Activated B cell treated with CpG ODN at 0.5 μM for 24 hours (primary cell): ENCODE measurements around the gene LRRC1. TPM values are rescaled to one million over a fixed set of nuclear protein-coding genes. Genes with fewer than 3 reads are reported as not detected.

ENCODE experiments used
- ATAC-seq: fragments of 200-7000 bp; cut with Tn5 transposase; one replicate; pipeline ENCODE4 v1.10.0; 2021; ENCODE audit warnings: low read depth, mild to moderate bottlenecking, moderate library complexity
- CTCF ChIA-PET: fragments of 350-600 bp; sonication (Branson Sonifier 250); formaldehyde crosslinking; loops from one replicate; lab custom pipeline; 2021; ENCODE audit warnings: antibody characterized with exemption; lab: Charles Lee
- POLR2A ChIA-PET: fragments of 350-600 bp; sonication (Branson Sonifier 250); formaldehyde crosslinking; loops from one replicate; lab custom pipeline; 2021; ENCODE audit warnings: antibody characterized with exemption; lab: Charles Lee
- DNase-seq: peaks from one replicate; pipeline ENCODE4 v3.0.0; 2022
- H3K27ac Mint-ChIP-seq: one replicate; pipeline ENCODE4 v1.8.0; 2020; ENCODE audit warnings: mixed read lengths
- H3K27me3 Mint-ChIP-seq: one replicate; pipeline ENCODE4 v1.8.0; 2021; ENCODE audit warnings: mixed read lengths
- H3K36me3 Mint-ChIP-seq: one replicate; pipeline ENCODE4 v1.8.0; 2021; ENCODE audit warnings: low read depth, mixed read lengths
- H3K4me1 Mint-ChIP-seq: one replicate; pipeline ENCODE4 v1.8.0; 2021; ENCODE audit warnings: mixed read lengths
- H3K4me3 Mint-ChIP-seq: one replicate; pipeline ENCODE4 v1.8.0; 2020; ENCODE audit warnings: mild to moderate bottlenecking, mixed read lengths
- H3K9me3 Mint-ChIP-seq: one replicate; pipeline ENCODE4 v1.8.0; 2020; ENCODE audit warnings: mixed read lengths
- intact Hi-C: fragments of 100-400 bp; cut with micrococcal nuclease; formaldehyde crosslinking; loops from one replicate; pipeline ENCODE4 v1.15.1; 2024
- total RNA-seq: library from RNA; stranded (reverse); gene quantifications from 2 replicates; pipeline ENCODE4 v1.2.3, GENCODE V29; 2022
- TF ChIP-seq, protein P1 (sequence below): fragments of 200-600 bp; IDR thresholded peaks from one replicate; pipeline ENCODE4 v1.8.0; 2022; ENCODE audit warnings: antibody characterized with exemption, mild to moderate bottlenecking

The LRRC1 gene
- total RNA-seq, 1 donor from 2014 or later = 4.7 TPM

DNA sequence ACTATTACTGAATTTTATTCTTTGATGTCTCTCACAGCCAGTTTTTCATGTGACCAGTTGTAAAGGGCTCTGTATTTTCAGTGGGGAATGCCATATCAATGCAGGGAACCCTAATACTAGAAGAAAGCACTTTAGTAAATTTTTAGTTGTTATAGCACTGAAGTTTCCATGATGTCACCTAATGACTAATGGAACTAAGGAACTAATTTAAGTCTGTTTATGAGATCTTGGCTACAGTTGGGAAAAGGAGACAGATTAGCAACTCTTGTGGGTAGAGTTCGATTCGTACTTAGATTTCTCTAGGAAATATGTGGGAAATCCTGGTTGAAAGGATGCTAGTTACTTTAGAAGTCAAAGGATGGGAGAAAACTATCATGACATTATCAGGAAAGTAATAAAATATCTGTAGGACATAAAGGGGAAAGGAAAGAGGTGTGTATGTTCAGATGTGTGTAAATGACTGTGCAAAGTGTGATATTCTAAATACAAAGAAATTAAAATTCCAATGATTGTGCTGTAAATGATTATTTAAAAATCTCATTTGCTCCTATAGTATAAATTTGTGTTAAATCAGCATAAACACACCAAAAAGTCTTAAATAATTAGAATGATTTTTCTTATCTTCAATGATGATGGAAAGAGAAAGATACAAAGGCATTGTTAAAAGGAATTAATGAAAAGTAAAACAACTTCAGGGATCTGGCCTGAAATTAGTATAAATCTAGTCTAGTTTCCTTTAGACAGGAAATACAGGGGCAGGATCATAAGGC, 103.4 kb downstream of the LRRC1 start:
- CTCF ChIA-PET = no interaction called here
- Mint-ChIP-seq H3K4me1 (peaks cover 3% of the 10 kb centered on the region), H3K27me3 (no peaks in the 10 kb centered on the region), H3K9me3 (peaks cover 2% of the 10 kb centered on the region), H3K36me3 (peaks cover 47% of the 10 kb centered on the region), H3K4me3 (no peak overlapping the region), H3K27ac (no peak overlapping the region)
- ATAC-seq (no peak), DNase-seq (no peak)
- intact Hi-C loops = no loop called here
- POLR2A ChIA-PET = no interaction called here
- TF ChIP-seq, protein P1, sequence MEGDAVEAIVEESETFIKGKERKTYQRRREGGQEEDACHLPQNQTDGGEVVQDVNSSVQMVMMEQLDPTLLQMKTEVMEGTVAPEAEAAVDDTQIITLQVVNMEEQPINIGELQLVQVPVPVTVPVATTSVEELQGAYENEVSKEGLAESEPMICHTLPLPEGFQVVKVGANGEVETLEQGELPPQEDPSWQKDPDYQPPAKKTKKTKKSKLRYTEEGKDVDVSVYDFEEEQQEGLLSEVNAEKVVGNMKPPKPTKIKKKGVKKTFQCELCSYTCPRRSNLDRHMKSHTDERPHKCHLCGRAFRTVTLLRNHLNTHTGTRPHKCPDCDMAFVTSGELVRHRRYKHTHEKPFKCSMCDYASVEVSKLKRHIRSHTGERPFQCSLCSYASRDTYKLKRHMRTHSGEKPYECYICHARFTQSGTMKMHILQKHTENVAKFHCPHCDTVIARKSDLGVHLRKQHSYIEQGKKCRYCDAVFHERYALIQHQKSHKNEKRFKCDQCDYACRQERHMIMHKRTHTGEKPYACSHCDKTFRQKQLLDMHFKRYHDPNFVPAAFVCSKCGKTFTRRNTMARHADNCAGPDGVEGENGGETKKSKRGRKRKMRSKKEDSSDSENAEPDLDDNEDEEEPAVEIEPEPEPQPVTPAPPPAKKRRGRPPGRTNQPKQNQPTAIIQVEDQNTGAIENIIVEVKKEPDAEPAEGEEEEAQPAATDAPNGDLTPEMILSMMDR = no peak

DNA sequence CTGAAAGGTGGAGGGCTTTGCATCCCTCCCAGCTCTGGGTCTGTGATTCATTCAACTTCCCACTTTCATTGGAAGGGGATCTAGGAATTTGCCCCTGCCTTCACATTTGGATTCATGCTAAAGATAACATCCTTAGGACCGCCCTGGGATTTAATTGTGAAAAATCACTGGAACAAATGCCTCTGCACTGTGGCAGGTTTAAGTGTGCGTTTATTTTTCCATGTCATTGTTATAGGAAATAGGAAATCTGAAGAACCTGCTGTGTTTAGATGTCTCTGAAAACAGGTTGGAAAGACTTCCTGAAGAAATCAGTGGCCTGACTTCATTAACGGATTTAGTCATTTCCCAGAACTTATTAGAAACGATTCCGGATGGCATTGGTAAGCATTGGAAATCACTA, 104.7 kb downstream of the LRRC1 start:
- Mint-ChIP-seq H3K36me3 (peaks cover 59% of the 10 kb centered on the region), H3K4me3 (no peak overlapping the region), H3K9me3 (no peaks in the 10 kb centered on the region), H3K27ac (no peak overlapping the region), H3K27me3 (no peaks in the 10 kb centered on the region), H3K4me1 (no peaks in the 10 kb centered on the region)
- ChIA-PET POLR2A (no interaction called here), CTCF (no interaction called here)
- ATAC-seq (no peak), DNase-seq (no peak)
- TF ChIP-seq, protein P1 = no peak
- intact Hi-C loops = no loop called here

DNA sequence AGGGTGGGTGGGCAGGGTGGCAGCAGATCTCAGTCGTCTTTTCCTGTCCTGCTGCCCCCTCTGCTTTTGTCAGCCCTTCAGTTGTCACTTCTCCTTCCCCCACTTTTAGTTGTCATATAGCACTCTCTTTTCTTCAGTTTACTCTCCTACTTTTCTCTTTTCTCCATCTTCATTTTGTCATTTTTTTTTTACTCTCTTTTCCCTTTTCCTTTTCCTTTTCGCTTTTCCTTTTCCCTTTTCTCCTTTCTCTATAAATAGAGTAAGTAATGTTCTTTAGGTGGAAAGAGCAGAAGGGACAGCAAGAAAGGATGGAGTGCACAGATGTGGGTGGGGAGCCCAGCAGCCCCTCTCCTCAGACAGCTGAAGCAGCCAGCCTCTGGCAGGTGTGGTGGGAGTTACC, 108.6 kb downstream of the LRRC1 start:
- CTCF ChIA-PET = no interaction called here
- TF ChIP-seq, protein P1 = no peak
- Mint-ChIP-seq H3K27me3 (no peaks in the 10 kb centered on the region), H3K27ac (no peak overlapping the region), H3K36me3 (peaks cover 63% of the 10 kb centered on the region), H3K9me3 (no peaks in the 10 kb centered on the region), H3K4me1 (no peaks in the 10 kb centered on the region), H3K4me3 (no peak overlapping the region)
- DNase-seq = no peak
- POLR2A ChIA-PET = no interaction called here
- intact Hi-C loops = no loop called here
- ATAC-seq = no peak

DNA sequence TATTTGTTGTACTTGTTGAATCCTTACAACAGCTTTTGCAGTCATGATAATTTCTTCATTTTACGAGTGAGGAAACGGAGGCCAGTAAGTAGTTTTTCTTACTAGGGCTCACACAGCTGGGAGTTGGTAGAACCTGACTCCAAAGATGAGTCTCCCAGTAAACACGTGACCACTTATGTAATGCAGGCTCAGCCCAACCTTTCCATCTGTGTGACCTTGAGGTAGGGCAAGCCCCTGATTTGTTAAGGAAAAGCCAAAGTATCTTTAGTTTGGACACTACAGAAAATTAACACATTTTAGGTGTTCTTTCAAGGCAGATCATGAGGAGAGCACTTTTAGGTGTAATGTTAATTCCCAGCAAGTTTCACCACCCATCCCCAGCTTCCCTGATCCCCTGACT, 111.3 kb downstream of the LRRC1 start:
- TF ChIP-seq, protein P1 = no peak
- no peaks in the 10 kb centered on the region for H3K27me3 Mint-ChIP-seq
- DNase-seq = no peak
- no peaks in the 10 kb centered on the region for H3K9me3 Mint-ChIP-seq
- peaks cover 49% of the 10 kb centered on the region for H3K36me3 Mint-ChIP-seq
- POLR2A ChIA-PET = no interaction called here
- H3K4me1 Mint-ChIP-seq = no peaks in the 10 kb centered on the region
- CTCF ChIA-PET = no interaction called here
- no peak overlapping the region for H3K27ac Mint-ChIP-seq
- no peak for ATAC-seq
- intact Hi-C loops = no loop called here
- no peak overlapping the region for H3K4me3 Mint-ChIP-seq

DNA sequence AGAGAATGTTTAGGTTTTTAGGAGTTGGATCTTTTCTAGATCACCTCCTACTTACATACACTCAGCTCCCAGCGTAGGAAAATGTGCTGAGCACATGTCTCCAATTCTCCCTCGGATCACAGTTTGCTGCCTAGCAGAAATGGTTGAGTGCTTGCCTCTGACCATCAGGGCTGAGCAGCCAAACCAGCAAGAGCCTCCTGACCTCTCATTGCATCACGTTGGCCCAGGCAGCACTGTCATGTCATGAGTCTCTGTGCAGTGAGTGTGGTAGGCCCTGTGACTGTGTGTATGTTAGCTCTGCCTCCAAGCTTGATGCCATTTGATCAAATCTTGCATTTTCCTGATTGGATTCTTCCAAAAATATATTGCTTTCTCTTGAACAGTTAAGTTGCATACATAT, 112.0 kb downstream of the LRRC1 start:
- Mint-ChIP-seq H3K4me3 (no peak overlapping the region), H3K9me3 (no peaks in the 10 kb centered on the region), H3K36me3 (peaks cover 43% of the 10 kb centered on the region), H3K27ac (no peak overlapping the region), H3K27me3 (no peaks in the 10 kb centered on the region), H3K4me1 (no peaks in the 10 kb centered on the region)
- POLR2A ChIA-PET = no interaction called here
- no peak for DNase-seq
- TF ChIP-seq, protein P1 = no peak
- CTCF ChIA-PET = no interaction called here
- intact Hi-C loops = no loop called here
- ATAC-seq = no peak
